Neural progenitor cell (in vitro differentiated cells): ENCODE results near the gene BEGAIN. TPM values are rescaled to one million over a fixed set of nuclear protein-coding genes. Genes with fewer than 3 reads are reported as not detected.
A peak's percentile ranks its signal among the peaks of the same experiment; 100 is the strongest.

Source experiments
- DNase-seq: peaks from one replicate; pipeline ENCODE4 v3.0.0-alpha.2; 2016; ENCODE audit warnings: low spot score
- H2AFZ ChIP-seq: fragments of 200-600 bp; sonication (generic); replicated peaks from 2 replicates; pipeline ENCODE4 v1.6.1; 2016; ENCODE audit warnings: antibody characterized with exemption
- H3F3A ChIP-seq: fragments of 200-600 bp; sonication (generic); 2 replicates; pipeline ENCODE4 v1.6.1; 2016; ENCODE audit warnings: antibody characterized with exemption, low read depth
- H3K27ac ChIP-seq: fragments of 200-600 bp; sonication (generic); 2 replicates; pipeline ENCODE4 v1.5.1; 2016; ENCODE audit warnings: mild to moderate bottlenecking
- H3K27me3 ChIP-seq: fragments of 200-600 bp; sonication (generic); 2 replicates; pipeline ENCODE4 v1.6.1; 2016; ENCODE audit warnings: mild to moderate bottlenecking, moderate library complexity
- H3K36me3 ChIP-seq: fragments of 200-600 bp; sonication (generic); 2 replicates; pipeline ENCODE4 v1.5.1; 2016
- H3K4me1 ChIP-seq: fragments of 200-600 bp; sonication (generic); 2 replicates; pipeline ENCODE4 v1.6.1; 2016; ENCODE audit warnings: mixed run types
- H3K4me2 ChIP-seq: fragments of 200-600 bp; sonication (generic); 2 replicates; pipeline ENCODE4 v1.6.1; 2016
- H3K4me3 ChIP-seq: fragments of 200-600 bp; sonication (generic); 2 replicates; pipeline ENCODE4 v1.5.1; 2016
- H3K79me2 ChIP-seq: fragments of 200-600 bp; sonication (generic); 2 replicates; pipeline ENCODE4 v1.6.1; 2016; ENCODE audit warnings: low read depth
- H3K9ac ChIP-seq: fragments of 200-600 bp; sonication (generic); 2 replicates; pipeline ENCODE4 v1.6.1; 2016
- H3K9me3 ChIP-seq: fragments of 200-600 bp; sonication (generic); 2 replicates; pipeline ENCODE4 v1.5.1; 2016; ENCODE audit warnings: low read depth
- H4K20me1 ChIP-seq: fragments of 200-600 bp; sonication (generic); 2 replicates; pipeline ENCODE4 v1.6.1; 2016; ENCODE audit warnings: low read depth
- H3K27ac Mint-ChIP-seq: 3 replicates; pipeline ENCODE4 v1.8.0; 2021; ENCODE audit warnings: mixed read lengths
- H3K27me3 Mint-ChIP-seq: 2 replicates; pipeline ENCODE4 v1.8.0; 2022; ENCODE audit warnings: low read depth, mild to moderate bottlenecking, inconsistent platforms, moderate library complexity, mixed read lengths; ENCODE audit not compliant: insufficient read depth
- H3K36me3 Mint-ChIP-seq: 3 replicates; pipeline ENCODE4 v1.8.0; 2021; ENCODE audit warnings: mixed read lengths
- H3K4me1 Mint-ChIP-seq: 3 replicates; pipeline ENCODE4 v1.8.0; 2021; ENCODE audit warnings: mixed read lengths
- H3K4me3 Mint-ChIP-seq: 3 replicates; pipeline ENCODE4 v1.8.0; 2021; ENCODE audit warnings: mild to moderate bottlenecking, moderate library complexity, mixed read lengths
- H3K9me3 Mint-ChIP-seq: 3 replicates; pipeline ENCODE4 v1.8.0; 2020; ENCODE audit warnings: mixed read lengths
- CTCF ChIP-seq: fragments of 200-600 bp; sonication (generic); IDR thresholded peaks from 2 replicates; pipeline ENCODE4 v1.5.1; 2017; ENCODE audit warnings: antibody characterized with exemption, mild to moderate bottlenecking
- EZH2 ChIP-seq: fragments of 200-600 bp; sonication (generic); IDR thresholded peaks from 2 replicates; pipeline ENCODE4 v1.6.1; 2017; ENCODE audit warnings: antibody characterized with exemption, mild to moderate bottlenecking, moderate library complexity
- EZH2phosphoT487 ChIP-seq: fragments of 200-600 bp; sonication (generic); IDR thresholded peaks from 2 replicates; pipeline ENCODE4 v1.6.1; 2017; ENCODE audit warnings: antibody characterized with exemption
- total RNA-seq: library from RNA; depleted of rRNA; stranded (reverse); fragments of >200 nt; gene quantifications from 2 replicates; pipeline ENCODE4 v1.2.3, GENCODE V29; 2015; ENCODE audit warnings: low replicate concordance

Gene BEGAIN
- total RNA-seq, 1 donor from 2014 or later, result 4.0 TPM

DNA sequence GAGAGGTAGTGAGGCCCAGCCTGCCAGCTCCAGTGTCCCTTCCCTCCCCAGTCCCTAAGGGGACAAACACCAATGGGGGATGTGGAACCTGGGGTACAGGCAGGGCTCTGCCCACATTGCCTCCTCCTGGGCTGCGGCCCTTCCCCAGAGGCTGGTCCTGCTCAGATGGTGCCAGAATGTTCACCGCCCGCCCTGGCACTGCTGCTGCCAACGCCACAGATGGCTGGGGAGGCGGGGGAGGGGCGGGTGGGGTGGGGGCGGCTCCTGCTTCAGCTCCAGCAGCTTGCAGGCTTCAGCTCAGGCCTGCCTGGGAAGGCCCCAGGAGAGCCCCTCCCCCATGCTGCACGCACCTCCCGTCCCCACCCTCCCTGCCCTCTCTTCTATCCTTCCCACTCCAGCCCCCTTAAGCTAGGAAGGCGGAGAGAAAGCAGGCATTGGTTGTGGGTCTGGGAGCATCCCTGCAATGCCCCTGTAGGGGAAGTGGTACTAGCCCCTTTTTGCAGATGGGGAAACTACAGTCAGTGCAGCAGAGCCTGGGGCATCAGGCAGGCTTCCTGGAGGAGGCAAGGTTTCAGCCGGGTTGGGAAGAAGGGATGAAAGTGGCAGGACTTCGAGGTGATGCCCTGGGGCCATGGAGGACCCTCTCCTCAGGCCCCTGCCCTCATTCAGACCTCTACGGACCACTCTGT is 2.0 kb upstream of the BEGAIN start:
- no peak overlapping the region for H3K27ac ChIP-seq
- no peak for TF ChIP-seq EZH2phosphoT487
- TF ChIP-seq EZH2, result no peak
- no peak for TF ChIP-seq CTCF
- H3K36me3 ChIP-seq, result no peaks in the 10 kb centered on the region
- peaks cover 12% of the 10 kb centered on the region for H3F3A ChIP-seq
- peak overlapping the region; percentile 31 for H3K4me2 ChIP-seq
- H2AFZ ChIP-seq, result no peak overlapping the region
- no peaks in the 10 kb centered on the region for H4K20me1 ChIP-seq
- no peak overlapping the region for H3K4me3 Mint-ChIP-seq
- DNase-seq, result peak; percentile 48
- no peaks in the 10 kb centered on the region for H3K36me3 Mint-ChIP-seq
- H3K79me2 ChIP-seq, result no peaks in the 10 kb centered on the region
- H3K27me3 Mint-ChIP-seq, result peaks cover 29% of the 10 kb centered on the region
- H3K4me1 Mint-ChIP-seq, result peaks cover 10% of the 10 kb centered on the region
- H3K4me1 ChIP-seq, result peaks cover 11% of the 10 kb centered on the region
- H3K9me3 Mint-ChIP-seq, result no peaks in the 10 kb centered on the region
- H3K27ac Mint-ChIP-seq, result no peak overlapping the region
- no peak overlapping the region for H3K9ac ChIP-seq
- H3K4me3 ChIP-seq, result no peak overlapping the region
- peaks cover 36% of the 10 kb centered on the region for H3K27me3 ChIP-seq
- no peaks in the 10 kb centered on the region for H3K9me3 ChIP-seq

- no peak for TF ChIP-seq EZH2phosphoT487
- TF ChIP-seq CTCF, result no peak
- TF ChIP-seq EZH2, result no peak
- Histone ChIP-seq H3K79me2 (no peaks in the 10 kb centered on the region), H3K36me3 (no peaks in the 10 kb centered on the region), H3K9me3 (no peaks in the 10 kb centered on the region), H3K27me3 (peaks cover 36% of the 10 kb centered on the region), H3K4me3 (no peak overlapping the region), H3K4me1 (peaks cover 11% of the 10 kb centered on the region), H4K20me1 (no peaks in the 10 kb centered on the region), H3K27ac (no peak overlapping the region), H3F3A (peaks cover 12% of the 10 kb centered on the region), H3K4me2 (peak overlapping the region; percentile 31), H2AFZ (no peak overlapping the region), H3K9ac (no peak overlapping the region)
- no peak for DNase-seq
- no peak overlapping the region for H3K27ac Mint-ChIP-seq
- peaks cover 10% of the 10 kb centered on the region for H3K4me1 Mint-ChIP-seq
- H3K27me3 Mint-ChIP-seq, result peaks cover 29% of the 10 kb centered on the region
- no peaks in the 10 kb centered on the region for H3K9me3 Mint-ChIP-seq
- no peaks in the 10 kb centered on the region for H3K36me3 Mint-ChIP-seq
- peak overlapping the region; percentile 83 for H3K4me3 Mint-ChIP-seq
Measured at GRCh38 chr14:100588671-100589070, 1.5 kb upstream of the BEGAIN start.

DNA sequence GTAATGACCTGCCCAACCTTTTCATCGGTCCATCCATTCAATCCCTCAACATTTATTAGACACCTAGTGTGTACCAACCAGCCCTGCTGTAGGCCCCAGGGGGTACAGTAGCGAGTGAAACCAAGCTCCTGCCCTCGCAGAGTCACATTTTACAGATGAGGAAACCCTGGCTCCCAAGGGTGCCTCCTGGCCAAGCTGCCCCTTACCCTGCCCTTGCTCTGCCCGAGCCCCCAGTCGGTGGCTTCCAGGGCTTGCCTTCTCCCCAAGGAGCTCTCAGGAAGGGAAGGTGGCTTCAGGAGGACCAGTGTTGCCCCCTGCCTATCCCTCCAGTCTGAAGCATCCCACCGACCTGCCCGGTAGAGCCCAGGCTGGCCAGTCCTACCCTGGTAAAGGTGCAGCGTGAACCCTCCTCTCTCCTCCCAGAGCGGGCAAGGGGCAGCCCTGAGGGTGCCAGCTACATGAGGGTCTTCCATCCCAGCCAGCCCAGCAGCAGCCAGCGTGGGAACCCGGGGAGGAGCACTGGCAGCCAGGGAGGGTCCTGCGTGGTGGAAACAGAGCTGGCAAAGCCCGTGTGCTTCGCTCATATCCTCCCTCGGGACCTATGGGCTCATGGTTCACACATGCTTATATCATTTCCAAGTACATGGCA is 670 bp upstream of the BEGAIN start:
- no peak overlapping the region for H3K27ac Mint-ChIP-seq
- peaks cover 36% of the 10 kb centered on the region for H3K27me3 ChIP-seq
- H3F3A ChIP-seq, result peaks cover 12% of the 10 kb centered on the region
- peaks cover 11% of the 10 kb centered on the region for H3K4me1 ChIP-seq
- H3K79me2 ChIP-seq, result no peaks in the 10 kb centered on the region
- no peak overlapping the region for H2AFZ ChIP-seq
- H4K20me1 ChIP-seq, result no peaks in the 10 kb centered on the region
- no peak for DNase-seq
- no peak overlapping the region for H3K9ac ChIP-seq
- no peaks in the 10 kb centered on the region for H3K9me3 Mint-ChIP-seq
- H3K36me3 Mint-ChIP-seq, result no peaks in the 10 kb centered on the region
- H3K27me3 Mint-ChIP-seq, result peaks cover 34% of the 10 kb centered on the region
- H3K9me3 ChIP-seq, result no peaks in the 10 kb centered on the region
- TF ChIP-seq EZH2phosphoT487 (no peak), EZH2 (no peak), CTCF (no peak)
- no peak overlapping the region for H3K27ac ChIP-seq
- peak overlapping the region; percentile 83 for H3K4me3 Mint-ChIP-seq
- peaks cover 10% of the 10 kb centered on the region for H3K4me1 Mint-ChIP-seq
- H3K4me3 ChIP-seq, result peak overlapping the region; percentile 36
- H3K4me2 ChIP-seq, result peak overlapping the region; percentile 66
- H3K36me3 ChIP-seq, result no peaks in the 10 kb centered on the region
